Gastroesophageal sphincter (tissue), 3 donors: ENCODE measurements around the gene ZNF627.

Experiments used
- CTCF ChIP-seq, 4 experiments: fragments of 200-600 bp in 2 of 4; fragments of 450-650 bp in 2 of 4; sonication (generic) in 1 of 4; IDR thresholded peaks; one replicate each; pipeline ENCODE4 v1.5.1; 2017 to 2019; ENCODE audit warnings: antibody characterized with exemption in 4 of 4, mild to moderate bottlenecking in 2 of 4, moderate library complexity in 2 of 4
- EP300 ChIP-seq: sonication (generic); formaldehyde crosslinking; IDR thresholded peaks from one replicate; pipeline ENCODE4 v1.6.1; 2017; ENCODE audit warnings: antibody characterized with exemption, mild to moderate bottlenecking
- POLR2A ChIP-seq, 2 donors: fragments of 450-650 bp; IDR thresholded peaks; one replicate each; pipeline ENCODE4 v1.6.1; 2017; ENCODE audit warnings: antibody characterized with exemption in 2 of 2, mild to moderate bottlenecking in 2 of 2, moderate library complexity in 1 of 2
- POLR2AphosphoS5 ChIP-seq: sonication (generic); formaldehyde crosslinking; IDR thresholded peaks from one replicate; pipeline ENCODE4 v1.6.1; 2017; ENCODE audit warnings: antibody characterized with exemption

GRCh38 chr19:11596156-11596555 lies 1.1 kb upstream of the ZNF627 start:
- TF ChIP-seq CTCF (IDR thresholded peaks at IDR 0.05) = no peak
- TF ChIP-seq POLR2A (IDR thresholded peaks at IDR 0.05) = no peak
- no peak for TF ChIP-seq POLR2AphosphoS5
- TF ChIP-seq EP300 = no peak
